Activated CD4-positive, alpha-beta T cell treated with anti-CD3 and anti-CD28 coated beads, Interleukin-2, amount 50 U/mL, for 4 hours (primary cell): Measurements from ENCODE around the gene SPAG6.
A peak's percentile ranks its signal among the peaks of the same experiment; 100 is the strongest.

Source experiments
- DNase-seq, 2 experiments: peaks; one replicate each; pipeline ENCODE4 v3.0.0-alpha.2; 2020

SPAG6 gene

GRCh38 chr10:22437620-22438588, 92.6 kb downstream of the SPAG6 start:
- peak; percentile 24 to 31 for DNase-seq

- DNase-seq: no peak
These were observed 93.4 kb downstream of the SPAG6 start for GRCh38 chr10:22438711-22439110.

DNA sequence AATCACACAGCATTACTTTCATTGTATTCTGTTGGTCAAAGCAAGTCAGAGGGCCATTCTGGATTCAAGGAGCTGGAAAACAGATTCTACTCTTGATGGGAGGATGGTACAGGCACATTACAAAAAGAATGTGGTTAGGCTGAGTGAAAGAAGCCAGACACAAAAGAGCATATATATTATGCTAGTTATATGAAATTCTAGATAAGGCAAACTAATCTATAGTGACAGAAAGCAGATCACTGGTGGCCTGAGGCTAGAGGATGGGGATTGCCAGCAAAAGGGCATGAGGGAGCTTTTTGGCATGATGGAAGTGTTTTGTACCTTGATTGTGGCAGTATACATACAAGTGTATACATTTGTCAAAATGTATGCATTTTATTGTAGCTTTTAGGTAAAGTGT, 96.8 kb downstream of the SPAG6 start:
- no peak for DNase-seq

- no peak for DNase-seq
These were observed 97.2 kb downstream of the SPAG6 start for GRCh38 chr10:22442468-22442867.

- DNase-seq: no peak
These were observed 98.0 kb downstream of the SPAG6 start for GRCh38 chr10:22443175-22443901.

GRCh38 chr10:22444219-22444788, 99.0 kb downstream of the SPAG6 start:
- DNase-seq: no peak

DNA sequence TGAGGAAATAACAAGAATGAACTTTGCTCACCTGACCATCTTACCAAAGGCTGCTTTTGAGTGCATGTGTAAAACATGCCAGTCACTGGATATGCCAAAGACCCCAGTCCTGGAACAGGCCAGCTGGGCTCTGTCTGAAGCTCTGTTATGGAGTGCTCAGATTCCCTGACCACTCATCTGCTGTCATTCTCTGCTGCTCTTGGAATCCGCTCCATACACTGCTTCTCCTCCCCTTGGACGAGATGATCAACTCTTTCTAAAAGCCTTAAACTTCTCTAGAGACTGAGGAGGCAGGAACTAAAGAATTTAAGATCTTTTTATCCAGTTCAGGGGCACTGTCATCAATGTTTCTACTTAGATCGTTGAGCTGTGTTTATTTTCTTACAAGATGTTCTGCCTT, 100.2 kb downstream of the SPAG6 start:
- DNase-seq: no peak

DNA sequence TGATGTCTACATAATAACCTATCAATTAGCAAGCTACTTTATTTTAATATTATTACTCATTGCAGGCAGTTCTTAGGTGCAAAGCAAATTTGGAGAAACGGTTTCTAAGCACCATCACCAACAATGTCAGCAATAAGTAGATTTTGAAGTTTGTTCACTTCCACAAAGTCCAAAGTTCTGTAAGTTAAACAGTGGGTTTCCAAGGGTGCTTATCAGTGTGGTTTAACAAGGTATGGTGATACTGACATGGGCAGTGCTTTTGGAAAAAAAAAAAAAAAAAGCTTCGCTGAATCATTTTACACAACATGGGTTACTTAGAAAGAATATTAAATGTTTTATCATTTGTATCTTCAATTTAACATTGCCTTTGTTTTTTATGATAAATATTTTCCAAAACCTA, 101.8 kb downstream of the SPAG6 start:
- no peak for DNase-seq

GRCh38 chr10:22451346-22451745, 106.0 kb downstream of the SPAG6 start:
- no peak for DNase-seq

DNA sequence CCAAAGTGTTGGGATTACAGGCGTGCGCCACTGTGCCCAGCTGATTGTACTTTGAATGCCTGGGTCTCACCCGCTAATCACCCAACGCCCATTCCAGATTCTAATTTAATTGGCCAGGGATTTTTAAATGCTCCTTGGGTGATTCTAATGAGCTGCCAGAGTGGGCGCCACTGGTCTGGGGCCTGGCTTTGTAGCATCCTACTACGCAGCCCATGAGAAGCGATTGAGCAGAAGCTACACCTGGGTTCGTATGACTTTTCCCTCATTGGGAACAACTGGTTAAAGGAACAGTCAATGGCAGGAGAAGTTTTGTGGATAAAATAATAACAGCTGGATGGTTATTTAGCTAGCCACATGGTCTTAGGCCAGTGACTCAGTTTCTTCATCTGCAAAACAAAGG, 108.0 kb downstream of the SPAG6 start:
- no peak for DNase-seq

GRCh38 chr10:22453948-22454591, 108.8 kb downstream of the SPAG6 start:
- no peak for DNase-seq

DNA sequence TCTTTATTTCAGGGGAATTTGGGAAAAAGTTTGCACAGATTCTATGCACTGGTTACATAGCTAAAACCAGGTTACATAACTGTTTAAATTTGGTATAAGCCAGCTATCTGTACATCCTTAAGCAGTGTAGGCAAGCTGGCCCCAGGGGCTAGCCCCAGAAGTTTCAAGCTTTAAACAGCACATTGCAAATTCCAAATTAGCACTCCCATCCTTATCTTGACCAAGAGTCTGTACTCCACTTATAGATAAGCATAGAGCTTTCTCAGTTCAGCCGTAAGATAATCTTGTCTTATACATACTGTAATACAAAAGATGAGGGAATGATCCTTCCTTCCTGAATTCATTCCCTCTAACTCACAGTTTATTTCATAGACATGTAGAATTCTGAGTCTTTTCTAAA, 109.3 kb downstream of the SPAG6 start:
- DNase-seq: no peak

DNA sequence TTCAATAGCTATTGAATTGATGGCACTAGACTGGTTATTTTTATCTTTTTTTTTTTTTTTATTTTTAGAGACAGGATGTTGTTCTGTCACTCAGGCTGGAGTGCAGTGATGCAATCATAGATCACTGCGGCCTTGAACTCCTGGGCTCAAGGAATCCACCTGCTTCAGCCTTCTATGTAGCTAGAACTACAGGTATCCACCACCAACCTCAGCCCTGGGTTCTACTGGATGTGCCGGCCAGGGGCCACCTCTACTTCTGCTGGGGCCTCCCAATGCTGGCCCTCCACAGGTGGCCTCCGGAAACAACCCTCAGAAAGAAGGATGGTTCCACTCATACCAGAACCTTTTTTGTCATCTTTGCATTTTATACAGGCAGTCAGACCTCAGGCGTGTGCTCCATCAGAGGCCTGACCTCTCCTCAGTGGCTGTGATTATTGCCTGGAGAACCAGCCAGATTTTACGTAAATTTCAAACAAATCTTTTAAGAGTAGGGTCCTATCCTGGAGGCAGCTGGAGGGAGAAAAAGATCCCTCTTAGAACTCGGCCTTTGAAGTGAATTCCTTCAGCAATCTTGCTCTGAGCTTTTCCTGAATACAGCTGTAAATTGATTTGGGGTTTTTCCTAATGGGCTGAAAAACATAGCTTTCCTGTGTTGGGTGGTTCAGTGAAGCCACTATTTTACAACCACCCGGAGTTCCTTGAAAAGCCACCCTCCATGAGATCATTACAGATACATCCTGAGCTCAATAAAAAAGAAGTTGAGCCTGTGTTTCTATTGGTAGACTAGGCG, 110.0 kb downstream of the SPAG6 start:
- DNase-seq: no peak

DNA sequence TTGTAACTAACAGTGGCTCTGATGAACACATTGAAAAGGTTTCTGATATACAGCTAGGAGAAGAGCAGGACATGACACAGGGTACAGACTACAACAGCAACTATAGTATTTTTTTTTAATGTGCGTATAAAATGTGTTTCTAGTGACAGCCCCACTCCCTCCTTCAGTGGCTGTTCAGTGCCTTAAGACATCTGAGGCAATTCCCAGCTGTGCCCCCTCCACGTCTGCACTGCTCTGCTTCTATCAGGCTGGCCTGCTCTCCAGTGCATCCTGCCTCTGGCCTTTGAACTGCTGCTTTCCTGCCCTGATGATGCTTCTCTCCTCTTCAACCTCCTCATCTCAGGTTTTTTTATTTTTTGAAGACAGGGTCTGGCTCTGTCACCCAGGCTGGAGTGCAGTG, 111.2 kb downstream of the SPAG6 start:
- no peak for DNase-seq

- DNase-seq: no peak
These were observed 113.2 kb downstream of the SPAG6 start for GRCh38 chr10:22458272-22459038.

- DNase-seq: no peak
These were observed 114.2 kb downstream of the SPAG6 start for GRCh38 chr10:22459496-22459895.

- DNase-seq: no peak
These were observed 114.8 kb downstream of the SPAG6 start for GRCh38 chr10:22460101-22460500.

DNA sequence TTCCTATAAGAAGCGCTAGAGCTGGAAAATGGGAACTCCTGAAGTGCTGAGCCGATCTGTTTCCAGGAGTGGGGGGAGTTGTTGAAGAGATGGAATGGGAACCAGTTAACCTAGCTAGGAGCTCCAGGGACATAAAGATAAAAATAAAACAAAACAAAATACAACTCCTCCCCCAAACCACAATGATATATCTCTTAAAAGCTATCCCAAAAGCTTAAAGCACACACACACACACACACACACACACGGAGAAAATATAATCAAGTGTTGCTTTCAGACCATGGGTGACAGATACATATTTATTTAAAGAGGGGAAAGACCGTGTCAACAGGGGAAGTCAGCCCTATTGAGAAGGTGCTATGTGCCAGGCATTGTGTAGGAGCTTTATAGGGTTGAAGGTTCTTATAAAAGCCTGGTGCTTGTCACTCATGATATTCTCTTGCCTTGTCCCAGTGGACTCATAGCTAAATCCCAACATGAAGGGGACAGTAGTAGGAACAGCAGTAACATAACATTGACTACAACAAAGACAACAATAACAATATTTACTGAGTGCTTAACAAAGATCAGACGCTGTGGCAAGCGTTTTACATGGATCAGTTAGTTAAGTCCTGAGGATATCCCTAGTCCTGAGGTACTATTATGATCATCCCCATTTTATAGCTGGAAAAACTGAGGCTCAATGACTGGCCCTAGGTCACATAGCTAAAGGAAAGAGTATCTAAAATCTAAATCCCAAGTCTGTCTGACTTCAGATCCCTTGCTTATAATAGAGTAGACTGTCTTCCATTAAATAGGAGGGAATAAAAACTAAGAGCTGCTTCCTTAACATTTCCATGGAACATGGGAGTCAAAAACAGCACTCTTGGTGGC, 115.5 kb downstream of the SPAG6 start:
- DNase-seq: no peak

- DNase-seq: no peak
These were observed 116.6 kb downstream of the SPAG6 start for GRCh38 chr10:22461891-22462290.

DNA sequence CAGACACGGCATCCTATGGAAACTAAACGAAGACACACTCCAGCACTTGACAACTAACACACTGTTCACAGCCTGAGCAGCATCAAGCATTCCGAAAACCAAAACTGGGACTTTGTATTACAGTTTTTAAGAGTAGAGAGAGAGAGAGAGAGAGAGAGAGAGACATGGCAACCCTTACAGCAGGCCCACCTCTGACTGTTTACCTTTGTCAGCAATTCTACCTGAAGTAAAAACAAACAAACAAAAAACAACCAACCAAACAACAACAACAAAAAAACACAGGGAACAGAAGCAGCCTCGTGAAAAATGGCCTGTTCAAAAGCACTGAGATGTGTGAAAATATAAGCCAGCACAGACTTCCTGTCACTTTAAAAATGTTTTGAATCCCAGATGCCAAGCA, 118.0 kb downstream of the SPAG6 start:
- DNase-seq: no peak
